ENCODE results near the gene ARRB2.
A peak's percentile ranks its signal among the peaks of the same experiment; 100 is the strongest.

Gene ARRB2

GRCh38 chr17:4725646-4726310 is 15.3 kb downstream of the ARRB2 start:
- no peak for DNase-seq (ENCODE audit: low spot score)

DNA sequence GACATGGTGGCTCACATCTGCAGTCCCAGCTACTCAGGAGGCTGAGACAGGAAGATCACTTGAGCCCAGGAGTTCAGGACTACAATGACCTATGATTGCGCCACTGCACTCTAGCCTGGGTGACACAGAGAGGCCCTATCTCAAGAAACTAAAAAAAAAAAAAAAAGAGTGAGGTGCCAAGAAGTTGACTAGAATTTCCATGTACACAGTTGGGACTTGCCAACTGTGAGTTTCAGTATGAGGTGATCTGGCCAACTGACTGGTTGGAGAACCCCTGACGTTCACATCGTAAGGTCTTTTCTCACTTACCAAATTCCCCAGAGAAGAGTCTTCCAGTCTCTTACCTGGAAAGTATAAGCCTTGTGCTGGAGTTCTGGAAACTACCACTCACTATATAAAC is 17.7 kb downstream of the ARRB2 start:
- DNase-seq (ENCODE audit: low spot score): no peak

DNA sequence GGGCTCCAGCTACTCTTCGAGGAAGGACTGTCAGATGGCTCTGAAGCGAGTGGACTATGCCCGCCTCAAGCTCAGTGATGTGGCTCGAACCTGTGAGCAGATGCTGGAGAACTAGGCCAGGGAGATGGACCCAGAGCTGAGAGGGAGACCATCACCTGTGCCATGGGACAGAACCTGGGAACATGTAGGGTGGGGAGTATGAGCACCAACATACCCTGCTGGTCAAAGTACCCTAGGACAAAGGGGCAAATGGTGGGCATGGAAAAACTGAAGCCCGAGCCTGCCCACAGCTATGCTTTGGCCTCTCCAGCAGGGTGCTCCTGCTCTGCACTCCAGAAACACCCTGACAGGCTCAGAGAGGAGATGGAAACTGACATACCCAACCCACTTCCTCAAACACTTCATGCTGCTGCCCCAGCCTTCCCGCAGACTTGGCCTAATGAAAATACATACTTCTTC is 22.7 kb downstream of the ARRB2 start:
- DNase-seq (ENCODE audit: low spot score): no peak

- no peak for DNase-seq (ENCODE audit: low spot score)
Measured at GRCh38 chr17:4734857-4735475, 24.5 kb downstream of the ARRB2 start.

GRCh38 chr17:4735876-4736651 is 25.6 kb downstream of the ARRB2 start:
- no peak for DNase-seq (ENCODE audit: low spot score)

GRCh38 chr17:4738136-4739121 is 28.0 kb downstream of the ARRB2 start:
- no peak for DNase-seq (ENCODE audit: low spot score)

GRCh38 chr17:4739122-4740024 is 28.9 kb downstream of the ARRB2 start, which contains the start of the genes CXCL16 and ZMYND15:
CXCL16 (minus strand) TSS chr17:4739928; CDS start chr17:4739339, 589 bp downstream.
ZMYND15 (plus strand) TSS chr17:4739833; CDS start chr17:4740549, 716 bp downstream.
- peak; percentile 47 for DNase-seq (ENCODE audit: low spot score)

- DNase-seq (ENCODE audit: low spot score): no peak
Measured at GRCh38 chr17:4740025-4740351, 29.6 kb downstream of the ARRB2 start.

DNA sequence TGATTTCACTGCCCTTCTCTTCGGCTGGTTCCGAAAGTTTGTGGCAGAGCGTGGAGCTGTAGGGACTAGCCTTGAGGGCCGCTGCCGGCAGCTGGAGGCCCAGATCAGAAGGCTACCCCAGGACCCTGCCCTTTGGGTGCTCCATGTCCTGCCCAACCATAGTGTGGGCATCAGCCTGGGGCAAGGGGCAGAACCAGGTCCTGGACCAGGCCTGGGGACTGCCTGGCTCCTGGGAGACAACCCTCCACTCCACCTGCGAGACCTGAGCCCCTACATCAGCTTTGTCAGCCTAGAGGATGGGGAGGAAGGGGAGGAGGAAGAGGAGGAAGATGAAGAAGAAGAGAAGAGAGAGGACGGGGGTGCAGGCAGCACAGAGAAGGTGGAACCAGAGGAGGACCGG is 30.2 kb downstream of the ARRB2 start:
- DNase-seq (ENCODE audit: low spot score): no peak

DNA sequence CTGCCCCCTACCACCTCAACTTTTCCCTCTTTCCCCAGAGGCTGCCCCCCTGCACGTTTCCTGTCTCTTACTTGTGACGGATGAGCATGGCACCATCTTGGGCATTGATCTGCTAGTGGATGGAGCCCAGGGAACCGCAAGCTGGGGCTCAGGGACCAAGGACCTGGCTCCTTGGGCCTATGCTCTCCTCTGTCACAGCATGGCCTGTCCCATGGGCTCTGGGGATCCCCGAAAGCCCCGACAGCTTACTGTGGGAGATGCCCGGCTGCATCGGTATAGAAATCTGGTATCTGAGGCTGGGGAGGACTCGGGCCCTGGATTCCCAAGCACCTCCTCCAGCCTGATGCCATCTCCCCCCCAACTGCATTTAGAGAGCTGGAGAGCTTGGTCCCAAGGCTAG is 31.1 kb downstream of the ARRB2 start:
- no peak for DNase-seq (ENCODE audit: low spot score)

GRCh38 chr17:4742133-4742532 is 31.7 kb downstream of the ARRB2 start:
- no peak for DNase-seq (ENCODE audit: low spot score)

GRCh38 chr17:4742629-4743028 is 32.2 kb downstream of the ARRB2 start:
- DNase-seq (ENCODE audit: low spot score): no peak

- no peak for DNase-seq (ENCODE audit: low spot score)
Measured at GRCh38 chr17:4743216-4743615, 32.8 kb downstream of the ARRB2 start.

GRCh38 chr17:4743898-4744297 is 33.5 kb downstream of the ARRB2 start:
- no peak for DNase-seq (ENCODE audit: low spot score)

DNA sequence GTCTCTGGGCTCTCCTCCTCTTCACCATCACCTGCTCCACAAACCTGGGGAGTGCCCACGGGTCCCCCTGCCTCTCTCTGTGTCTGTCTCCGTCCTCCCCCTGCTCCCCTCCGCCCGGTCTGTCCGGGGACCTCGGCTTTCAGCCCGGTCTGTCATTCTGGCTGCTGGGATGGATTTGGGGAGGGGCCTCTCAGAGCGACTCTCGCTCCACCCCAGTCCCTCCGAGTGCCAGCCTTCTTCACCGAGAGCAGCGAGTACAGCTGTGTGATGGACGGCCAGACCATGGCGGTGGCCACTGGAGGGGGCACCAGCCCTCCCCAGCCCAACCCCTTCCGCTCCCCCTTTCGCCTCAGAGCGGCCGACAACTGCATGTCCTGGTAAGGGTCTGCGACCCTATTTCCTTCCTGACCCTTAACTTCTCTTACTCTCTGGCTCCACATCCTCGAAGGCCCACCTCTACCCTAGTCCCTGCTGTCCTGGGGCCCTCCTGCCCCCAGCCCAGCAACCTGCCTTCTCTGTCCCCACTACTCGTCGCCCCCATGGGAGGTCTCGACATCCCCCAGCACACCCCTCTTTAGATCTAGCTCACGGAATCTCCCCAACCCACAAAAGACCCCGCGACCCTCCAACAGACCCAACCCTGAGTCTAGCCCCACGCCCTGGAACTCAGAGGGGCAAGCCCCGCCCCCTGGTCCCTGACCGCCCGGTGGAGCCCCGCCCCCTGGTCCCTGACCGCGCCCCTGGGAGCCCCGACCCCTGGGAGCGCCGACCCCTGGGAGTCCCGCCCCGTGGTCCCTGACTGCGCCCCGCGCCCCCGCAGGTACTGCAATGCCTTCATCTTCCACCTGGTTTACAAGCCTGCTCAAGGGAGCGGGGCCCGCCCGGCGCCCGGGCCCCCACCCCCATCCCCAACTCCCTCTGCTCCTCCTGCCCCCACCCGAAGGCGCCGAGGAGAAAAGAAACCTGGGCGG is 34.9 kb downstream of the ARRB2 start:
- no peak for DNase-seq (ENCODE audit: low spot score)

GRCh38 chr17:4747847-4748246 is 37.4 kb downstream of the ARRB2 start:
- peak; percentile 29 for DNase-seq (ENCODE audit: low spot score)

GRCh38 chr17:4748686-4749085 is 38.3 kb downstream of the ARRB2 start:
- no peak for DNase-seq (ENCODE audit: low spot score)

- DNase-seq (ENCODE audit: low spot score): no peak
Measured at GRCh38 chr17:4750606-4751005, 40.2 kb downstream of the ARRB2 start.

DNA sequence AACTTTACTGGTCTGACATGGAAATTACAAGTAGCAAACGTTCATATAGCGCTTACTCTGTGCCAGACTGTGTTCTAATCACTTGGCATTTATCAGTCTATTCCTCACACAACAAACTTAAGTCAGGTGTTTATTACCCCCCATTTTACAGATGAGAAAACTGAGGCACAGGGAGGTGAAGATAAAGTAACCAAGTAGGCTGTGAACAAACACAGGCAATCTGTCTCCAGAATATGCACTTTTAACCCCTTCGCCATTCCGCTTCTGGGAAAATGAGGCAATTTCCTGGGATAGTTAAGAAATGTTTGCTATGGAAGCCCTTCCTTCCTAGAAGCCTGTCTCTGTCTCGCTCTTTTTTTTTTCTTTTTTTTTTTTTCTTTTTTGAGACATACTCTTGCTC is 41.5 kb downstream of the ARRB2 start:
- DNase-seq (ENCODE audit: low spot score): no peak

- no peak for DNase-seq (ENCODE audit: low spot score)
Measured at GRCh38 chr17:4753392-4753791, 43.0 kb downstream of the ARRB2 start.
